WTC11 (cell line): ENCODE measurements around the gene RGS14.

Experiments
- CREB1 ChIP-seq: sonication (generic); formaldehyde crosslinking; IDR thresholded peaks from 2 replicates; pipeline ENCODE4 v1.8.0; 2023; ENCODE audit warnings: mild to moderate bottlenecking, missing genetic modification reagents
- GABPB1 ChIP-seq: sonication (generic); formaldehyde crosslinking; IDR thresholded peaks from 2 replicates; pipeline ENCODE4 v1.8.1; 2023; ENCODE audit warnings: mild to moderate bottlenecking, missing genetic modification reagents
- MYBL2 ChIP-seq: sonication (generic); formaldehyde crosslinking; IDR thresholded peaks from 2 replicates; pipeline ENCODE4 v1.8.1; 2023; ENCODE audit warnings: mild to moderate bottlenecking, moderate library complexity, missing genetic modification reagents
- NFYB ChIP-seq: sonication (generic); formaldehyde crosslinking; conservative IDR thresholded peaks from 2 replicates; pipeline ENCODE4 v1.8.0; 2022; ENCODE audit warnings: low read depth, missing genetic modification reagents
- NR3C1 ChIP-seq: sonication (generic); formaldehyde crosslinking; conservative IDR thresholded peaks from 2 replicates; pipeline ENCODE4 v1.8.1; 2023; ENCODE audit warnings: low read depth, mild to moderate bottlenecking, missing genetic modification reagents
- SP1 ChIP-seq: sonication (generic); formaldehyde crosslinking; conservative IDR thresholded peaks from 2 replicates; pipeline ENCODE4 v1.8.1; 2022; ENCODE audit warnings: missing genetic modification reagents
- ZNF317 ChIP-seq: sonication (generic); formaldehyde crosslinking; IDR thresholded peaks from 2 replicates; pipeline ENCODE4 v1.8.1; 2023; ENCODE audit warnings: low read depth, mild to moderate bottlenecking, moderate library complexity, missing genetic modification reagents, borderline replicate concordance
- TF ChIP-seq, protein P1 (sequence below): sonication (generic); formaldehyde crosslinking; IDR thresholded peaks from 2 replicates; pipeline ENCODE4 v1.8.0; 2023; ENCODE audit warnings: missing genetic modification reagents
- TF ChIP-seq, protein P2 (sequence below): fragments of 200-600 bp; IDR thresholded peaks from 2 replicates; pipeline ENCODE4 v1.8.0; 2022; ENCODE audit warnings: antibody characterized with exemption
- TF ChIP-seq, protein P3 (sequence below): sonication (generic); formaldehyde crosslinking; IDR thresholded peaks from 2 replicates; pipeline ENCODE4 v1.8.0; 2022; ENCODE audit warnings: missing genetic modification reagents

DNA sequence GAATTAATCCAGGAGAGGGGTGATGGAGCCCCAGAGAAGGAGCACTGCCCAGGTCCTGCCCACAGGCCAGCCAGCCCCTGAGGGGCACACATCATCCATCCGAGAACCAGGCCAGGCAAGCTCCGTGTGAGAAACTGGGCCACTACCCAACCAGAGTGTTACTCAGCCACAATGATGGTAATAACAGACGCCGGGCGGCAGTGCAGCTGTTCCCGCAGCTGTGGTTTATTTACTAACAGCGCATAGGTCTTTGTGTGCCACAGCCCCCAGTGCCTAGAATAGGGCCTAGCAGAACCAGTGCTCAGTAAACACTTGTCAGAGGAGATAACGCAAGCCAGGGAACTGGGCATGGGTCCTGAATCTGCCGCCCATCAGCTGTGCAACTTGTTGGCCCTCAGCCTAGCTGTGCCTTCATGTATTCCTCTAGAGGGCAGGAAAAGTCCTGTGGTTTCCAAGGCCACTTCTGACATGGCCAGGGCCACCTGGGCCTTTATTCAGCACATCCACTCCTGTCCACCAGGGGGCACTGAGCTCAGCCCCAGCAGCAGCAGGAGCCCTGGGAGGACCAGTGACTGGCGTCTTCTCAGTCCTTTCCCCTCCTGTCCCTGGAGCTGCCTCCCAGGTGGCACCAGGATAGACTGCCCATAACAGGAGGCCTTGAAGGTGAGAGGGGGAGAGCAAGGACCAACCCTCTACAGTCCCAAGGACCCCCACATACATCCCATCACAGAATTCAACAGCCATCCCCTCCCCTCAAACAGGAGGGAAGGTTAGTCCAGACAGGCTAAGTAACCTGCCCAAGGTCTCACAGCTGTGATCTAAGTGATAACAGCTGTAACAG, 48.2 kb upstream of the RGS14 start:
- TF ChIP-seq, protein P1, sequence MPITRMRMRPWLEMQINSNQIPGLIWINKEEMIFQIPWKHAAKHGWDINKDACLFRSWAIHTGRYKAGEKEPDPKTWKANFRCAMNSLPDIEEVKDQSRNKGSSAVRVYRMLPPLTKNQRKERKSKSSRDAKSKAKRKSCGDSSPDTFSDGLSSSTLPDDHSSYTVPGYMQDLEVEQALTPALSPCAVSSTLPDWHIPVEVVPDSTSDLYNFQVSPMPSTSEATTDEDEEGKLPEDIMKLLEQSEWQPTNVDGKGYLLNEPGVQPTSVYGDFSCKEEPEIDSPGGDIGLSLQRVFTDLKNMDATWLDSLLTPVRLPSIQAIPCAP = no peak
- TF ChIP-seq NFYB (CRISPR knock-in tag) (no peak), NR3C1 (CRISPR knock-in tag) (no peak), ZNF317 (CRISPR knock-in tag) (no peak), CREB1 (CRISPR knock-in tag) (no peak), GABPB1 (CRISPR knock-in tag) (no peak), SP1 (CRISPR knock-in tag) (no peak), MYBL2 (CRISPR knock-in tag) (no peak)
- TF ChIP-seq, protein P2, sequence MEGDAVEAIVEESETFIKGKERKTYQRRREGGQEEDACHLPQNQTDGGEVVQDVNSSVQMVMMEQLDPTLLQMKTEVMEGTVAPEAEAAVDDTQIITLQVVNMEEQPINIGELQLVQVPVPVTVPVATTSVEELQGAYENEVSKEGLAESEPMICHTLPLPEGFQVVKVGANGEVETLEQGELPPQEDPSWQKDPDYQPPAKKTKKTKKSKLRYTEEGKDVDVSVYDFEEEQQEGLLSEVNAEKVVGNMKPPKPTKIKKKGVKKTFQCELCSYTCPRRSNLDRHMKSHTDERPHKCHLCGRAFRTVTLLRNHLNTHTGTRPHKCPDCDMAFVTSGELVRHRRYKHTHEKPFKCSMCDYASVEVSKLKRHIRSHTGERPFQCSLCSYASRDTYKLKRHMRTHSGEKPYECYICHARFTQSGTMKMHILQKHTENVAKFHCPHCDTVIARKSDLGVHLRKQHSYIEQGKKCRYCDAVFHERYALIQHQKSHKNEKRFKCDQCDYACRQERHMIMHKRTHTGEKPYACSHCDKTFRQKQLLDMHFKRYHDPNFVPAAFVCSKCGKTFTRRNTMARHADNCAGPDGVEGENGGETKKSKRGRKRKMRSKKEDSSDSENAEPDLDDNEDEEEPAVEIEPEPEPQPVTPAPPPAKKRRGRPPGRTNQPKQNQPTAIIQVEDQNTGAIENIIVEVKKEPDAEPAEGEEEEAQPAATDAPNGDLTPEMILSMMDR = peak; percentile 88
- TF ChIP-seq, protein P3, sequence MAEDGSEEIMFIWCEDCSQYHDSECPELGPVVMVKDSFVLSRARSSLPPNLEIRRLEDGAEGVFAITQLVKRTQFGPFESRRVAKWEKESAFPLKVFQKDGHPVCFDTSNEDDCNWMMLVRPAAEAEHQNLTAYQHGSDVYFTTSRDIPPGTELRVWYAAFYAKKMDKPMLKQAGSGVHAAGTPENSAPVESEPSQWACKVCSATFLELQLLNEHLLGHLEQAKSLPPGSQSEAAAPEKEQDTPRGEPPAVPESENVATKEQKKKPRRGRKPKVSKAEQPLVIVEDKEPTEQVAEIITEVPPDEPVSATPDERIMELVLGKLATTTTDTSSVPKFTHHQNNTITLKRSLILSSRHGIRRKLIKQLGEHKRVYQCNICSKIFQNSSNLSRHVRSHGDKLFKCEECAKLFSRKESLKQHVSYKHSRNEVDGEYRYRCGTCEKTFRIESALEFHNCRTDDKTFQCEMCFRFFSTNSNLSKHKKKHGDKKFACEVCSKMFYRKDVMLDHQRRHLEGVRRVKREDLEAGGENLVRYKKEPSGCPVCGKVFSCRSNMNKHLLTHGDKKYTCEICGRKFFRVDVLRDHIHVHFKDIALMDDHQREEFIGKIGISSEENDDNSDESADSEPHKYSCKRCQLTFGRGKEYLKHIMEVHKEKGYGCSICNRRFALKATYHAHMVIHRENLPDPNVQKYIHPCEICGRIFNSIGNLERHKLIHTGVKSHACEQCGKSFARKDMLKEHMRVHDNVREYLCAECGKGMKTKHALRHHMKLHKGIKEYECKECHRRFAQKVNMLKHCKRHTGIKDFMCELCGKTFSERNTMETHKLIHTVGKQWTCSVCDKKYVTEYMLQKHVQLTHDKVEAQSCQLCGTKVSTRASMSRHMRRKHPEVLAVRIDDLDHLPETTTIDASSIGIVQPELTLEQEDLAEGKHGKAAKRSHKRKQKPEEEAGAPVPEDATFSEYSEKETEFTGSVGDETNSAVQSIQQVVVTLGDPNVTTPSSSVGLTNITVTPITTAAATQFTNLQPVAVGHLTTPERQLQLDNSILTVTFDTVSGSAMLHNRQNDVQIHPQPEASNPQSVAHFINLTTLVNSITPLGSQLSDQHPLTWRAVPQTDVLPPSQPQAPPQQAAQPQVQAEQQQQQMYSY = no peak
